Ovary (tissue), 9 donors: Measurements from ENCODE around the gene SYNM. TPM values are rescaled to one million over a fixed set of nuclear protein-coding genes. Genes with fewer than 3 reads are reported as not detected.
A peak's percentile ranks its signal among the peaks of the same experiment; 100 is the strongest.

ENCODE experiments used
- DNase-seq, 5 donors: peaks; one replicate each; pipeline ENCODE4 v3.0.0-alpha.2; 2019 to 2020
- H3K27ac ChIP-seq, 2 donors: fragments of 200-600 bp; one replicate each; pipeline versions ENCODE4 v1.5.1 to v1.8.0; 2019 to 2022
- H3K27me3 ChIP-seq: fragments of 200-600 bp; one replicate; pipeline ENCODE4 v1.8.0; 2022
- H3K36me3 ChIP-seq: fragments of 200-600 bp; sonication (generic); one replicate; pipeline ENCODE4 v1.5.1; 2019
- H3K4me1 ChIP-seq: one replicate; pipeline ENCODE4 v1.8.1; 2013; ENCODE audit warnings: mild to moderate bottlenecking, moderate library complexity; ENCODE audit not compliant: insufficient read depth
- H3K4me3 ChIP-seq: fragments of 200-600 bp; sonication (generic); one replicate; pipeline ENCODE4 v1.5.1; 2017
- H3K9me3 ChIP-seq, 2 donors: fragments of 200-600 bp in 1 of 2; sonication (generic) in 1 of 2; one replicate each; pipeline versions ENCODE4 v1.5.1 to v1.8.1; 2013 to 2019; ENCODE audit warnings: mild to moderate bottlenecking in 1 of 2, moderate library complexity in 1 of 2
- CTCF ChIP-seq, 3 donors: fragments of 450-650 bp in 2 of 3; fragments of 200-600 bp in 1 of 3; IDR thresholded peaks; one replicate each; pipeline versions ENCODE4 v1.5.1 to v1.8.0; 2016 to 2022; ENCODE audit warnings: antibody characterized with exemption in 3 of 3, mild to moderate bottlenecking in 1 of 3
- EP300 ChIP-seq: sonication (generic); formaldehyde crosslinking; IDR thresholded peaks from one replicate; pipeline ENCODE4 v1.6.1; 2017; ENCODE audit warnings: antibody characterized with exemption
- POLR2A ChIP-seq: fragments of 450-650 bp; IDR thresholded peaks from one replicate; pipeline ENCODE4 v1.6.1; 2017; ENCODE audit warnings: antibody characterized with exemption, mild to moderate bottlenecking, moderate library complexity
- WGBS, 3 donors: extraction: QIAGEN DNeasy Blood & Tissue Kit in 1 of 3; methylation state at CpG; one replicate each; pipeline versions ENCODE4 v1.1.5 to v1.1.7; 2013 to 2017; 5-methylcytosine and 5-hydroxymethylcytosine counted together
- intact Hi-C, 4 donors: fragments of 100-400 bp; cut with DNase I; formaldehyde crosslinking; loops; one replicate each; pipeline versions ENCODE4 v1.11.0 to v1.15.1; 2022 to 2023
- polyA plus RNA-seq, 2 donors: library from polyadenylated mRNA; stranded (reverse); fragments of 200-250 nt in 1 of 2; fragments of 350-450 nt in 1 of 2; fragmentation: Illumina TruSeq in 1 of 2; extraction: RNeasy Lipid Tissue Mini Kit (QIAGEN cat#74804) in 1 of 2; gene quantifications; one replicate each; pipeline ENCODE4 v1.2.3, GENCODE V29; 2013 to 2014
- total RNA-seq, 7 donors: library from RNA; depleted of rRNA in 2 of 7; stranded (reverse); fragments of >200 nt in 2 of 7; fragmentation: NEBNext Ultra II Directional in 3 of 7; extraction: Animal tissue kit (Norgen Biotek cat#: 25700) in 3 of 7; gene quantifications; one replicate each; pipeline versions ENCODE4 v1.1.0 to v1.2.4, GENCODE V29; 2016 to 2023
- donor health status: DM: no; HTN: no; CAD: no; lungs with moderate emphysema.
- donor health status: DM: no; HTN: no; CAD: no.
- donor health status: Bipolar disorder and iron deficiency.
- donor health status: DM: yes; HTN: yes; CAD: no.
- donor health status: DM: no; HTN: no; CAD: no.
- donor health status: DM: yes; HTN: yes; CAD: no.

The SYNM gene
- total and polyA plus RNA-seq, 9 donors = 4.5 to 54.0 (median 14.9) TPM

GRCh38 chr15:99118258-99118632 is 13.4 kb downstream of the SYNM start:
- no peaks in the 10 kb centered on the region for H3K27me3 ChIP-seq
- H3K4me1 ChIP-seq = peaks cover under 1% of the 10 kb centered on the region
- no peak overlapping the region for H3K4me3 ChIP-seq
- no peaks in the 10 kb centered on the region for H3K9me3 ChIP-seq
- 90 to 91% (median 90%) methylated on average over 7 of the region's 7 CpGs for WGBS, 3 donors
- TF ChIP-seq EP300 = no peak
- no peak for TF ChIP-seq POLR2A
- TF ChIP-seq CTCF (IDR thresholded peaks at IDR 0.05) = no peak
- H3K36me3 ChIP-seq = no peaks in the 10 kb centered on the region
- intact Hi-C loops = no loop called here
- no peak overlapping the region for H3K27ac ChIP-seq
- DNase-seq = no peak

- intact Hi-C loops = no loop called here
- TF ChIP-seq EP300 (no peak), CTCF (IDR thresholded peaks at IDR 0.05) (no peak), POLR2A (no peak)
- Histone ChIP-seq H3K9me3 (no peaks in the 10 kb centered on the region), H3K36me3 (no peaks in the 10 kb centered on the region), H3K27ac (no peak overlapping the region), H3K27me3 (no peaks in the 10 kb centered on the region), H3K4me3 (no peak overlapping the region), H3K4me1 (peaks cover 8% of the 10 kb centered on the region)
- no peak for DNase-seq
- 93 to 94% (median 93%) methylated on average over 22 of the region's 22 CpGs for WGBS, 3 donors
Observed at GRCh38 chr15:99118801-99119546, 14.1 kb downstream of the SYNM start.

- Histone ChIP-seq H3K9me3 (no peaks in the 10 kb centered on the region), H3K4me3 (no peak overlapping the region), H3K4me1 (peaks cover 12% of the 10 kb centered on the region), H3K36me3 (no peaks in the 10 kb centered on the region), H3K27ac (no peak overlapping the region), H3K27me3 (no peaks in the 10 kb centered on the region)
- TF ChIP-seq POLR2A (no peak), CTCF (IDR thresholded peaks at IDR 0.05) (no peak), EP300 (no peak)
- intact Hi-C loops = no loop called here
- DNase-seq = peak in 1 of 5 donors; percentile 19
- 79 to 81% (median 80%) methylated on average over 12 of the region's 12 CpGs for WGBS, 3 donors
Observed at GRCh38 chr15:99120050-99120777, 15.3 kb downstream of the SYNM start.

GRCh38 chr15:99121207-99121606 is 16.3 kb downstream of the SYNM start:
- DNase-seq = peak in 1 of 5 donors; percentile 20
- Histone ChIP-seq H3K4me3 (no peak overlapping the region), H3K27ac (no peak overlapping the region), H3K4me1 (peaks cover 12% of the 10 kb centered on the region), H3K27me3 (no peaks in the 10 kb centered on the region), H3K9me3 (no peaks in the 10 kb centered on the region), H3K36me3 (no peaks in the 10 kb centered on the region)
- TF ChIP-seq POLR2A = no peak
- TF ChIP-seq EP300 = no peak
- no peak for TF ChIP-seq CTCF (IDR thresholded peaks at IDR 0.05)
- intact Hi-C loops = no loop called here
- WGBS, 3 donors = 84 to 90% (median 86%) methylated on average over 10 of the region's 10 CpGs
